Subcutaneous abdominal adipose tissue (tissue), 5 donors: ENCODE measurements around the gene RNASE7.

ENCODE experiments used
- H3K27ac ChIP-seq: one replicate; pipeline ENCODE4 v1.7.0; 2013; ENCODE audit warnings: low read depth, mild to moderate bottlenecking, inconsistent platforms, low read length, moderate library complexity
- H3K27me3 ChIP-seq, 5 donors: one replicate each; pipeline ENCODE4 v1.7.0; 2013; ENCODE audit warnings: low read length in 5 of 5, inconsistent platforms in 1 of 5; ENCODE audit not compliant: control insufficient read depth in 5 of 5, insufficient read depth in 4 of 5
- H3K36me3 ChIP-seq, 5 donors: one replicate each; pipeline ENCODE4 v1.7.0; 2013; ENCODE audit warnings: low read length in 5 of 5; ENCODE audit not compliant: control insufficient read depth in 5 of 5, insufficient read depth in 5 of 5
- H3K4me1 ChIP-seq, 5 donors: one replicate each; pipeline ENCODE4 v1.7.0; 2013; ENCODE audit warnings: low read length in 5 of 5, mild to moderate bottlenecking in 3 of 5, moderate library complexity in 1 of 5; ENCODE audit not compliant: control insufficient read depth in 5 of 5, insufficient read depth in 5 of 5
- H3K4me3 ChIP-seq, 5 donors: one replicate each; pipeline ENCODE4 v1.7.0; 2013; ENCODE audit warnings: low read length in 5 of 5, low read depth in 1 of 5
- H3K9ac ChIP-seq, 5 donors: one replicate each; pipeline ENCODE4 v1.7.0; 2013; ENCODE audit warnings: low read length in 5 of 5, mild to moderate bottlenecking in 4 of 5, moderate library complexity in 3 of 5
- H3K9me3 ChIP-seq, 5 donors: one replicate each; pipeline ENCODE4 v1.7.0; 2013; ENCODE audit warnings: low read length in 5 of 5; ENCODE audit not compliant: control insufficient read depth in 5 of 5
- donor health status: healthy.
- donor health status: healthy.
- donor health status: healthy.
- donor health status: healthy.
- donor health status: healthy.

The RNASE7 gene

DNA sequence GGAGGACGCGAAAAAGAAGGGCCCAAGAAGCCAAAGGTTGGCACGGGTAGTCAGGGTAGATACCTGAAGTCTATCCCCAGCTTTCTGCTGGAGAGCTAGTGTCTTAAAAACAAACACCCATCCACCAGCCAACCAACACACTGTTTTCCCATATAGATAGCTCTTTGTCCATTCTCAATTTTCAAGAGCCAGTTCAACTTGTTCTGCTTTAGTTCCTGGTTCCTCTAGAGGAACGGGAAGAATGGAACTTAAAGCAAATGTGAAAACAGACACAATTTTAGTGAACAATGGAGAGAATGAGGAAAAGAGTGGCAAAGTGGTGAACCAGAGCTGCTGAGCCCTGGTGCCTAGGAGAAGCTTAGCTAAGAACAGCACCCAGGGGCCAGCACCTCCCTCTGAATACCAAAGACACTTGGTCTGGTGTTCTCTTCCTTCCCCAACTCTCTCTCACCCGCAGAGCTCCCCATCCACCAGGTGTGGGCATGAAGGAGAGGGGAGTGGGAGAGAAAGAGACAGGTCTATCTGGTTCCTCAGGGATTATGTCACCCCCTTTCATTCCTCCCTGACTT, 21.1 kb upstream of the RNASE7 start:
- no peak overlapping the region for H3K27ac ChIP-seq
- H3K27me3 ChIP-seq, result no peaks in the 10 kb centered on the region
- H3K36me3 ChIP-seq, result peaks cover 5 to 60% (median 53%) of the 10 kb centered on the region in 5 donors
- no peak overlapping the region for H3K4me3 ChIP-seq
- peaks cover 3 to 34% (median 31%) of the 10 kb centered on the region in 5 donors for H3K4me1 ChIP-seq
- no peaks in the 10 kb centered on the region for H3K9me3 ChIP-seq
- H3K9ac ChIP-seq, result no peak overlapping the region

- no peak overlapping the region for H3K27ac ChIP-seq
- H3K27me3 ChIP-seq, result no peaks in the 10 kb centered on the region
- H3K36me3 ChIP-seq, result peaks cover 3 to 45% (median 40%) of the 10 kb centered on the region in 5 donors
- no peaks in the 10 kb centered on the region for H3K9me3 ChIP-seq
- peaks cover 3 to 42% (median 33%) of the 10 kb centered on the region in 5 donors for H3K4me1 ChIP-seq
- H3K4me3 ChIP-seq, result peak overlapping the region in 4 of 5 donors; percentile 75 to 87 (median 82)
- H3K9ac ChIP-seq, result peak overlapping the region in 2 of 5 donors; percentile 41 to 84
Measured at GRCh38 chr14:21022686-21023085, 19.5 kb upstream of the RNASE7 start.

DNA sequence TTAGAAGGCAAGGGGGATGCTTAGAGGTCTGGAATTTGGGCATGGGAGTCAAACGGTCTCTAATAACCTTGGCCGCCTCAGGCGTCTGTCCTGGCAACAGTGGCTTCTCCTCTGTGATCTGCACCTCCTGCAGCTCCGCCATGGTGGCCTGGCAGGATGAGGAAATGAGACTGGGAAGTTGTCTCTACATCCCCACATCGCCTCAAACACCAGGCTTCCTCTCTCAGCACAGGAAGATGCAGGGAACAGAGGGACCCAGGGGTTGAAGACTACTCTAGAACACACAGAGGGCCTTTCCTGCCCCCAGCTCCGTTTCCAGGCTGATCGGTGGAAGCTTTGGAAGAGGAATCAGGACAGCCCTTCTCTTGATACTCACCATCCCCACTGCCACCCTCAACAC, 19.0 kb upstream of the RNASE7 start:
- Histone ChIP-seq H3K9ac (peak overlapping the region in 2 of 5 donors; percentile 77 to 84), H3K27ac (peak overlapping the region; percentile 65), H3K27me3 (no peaks in the 10 kb centered on the region), H3K4me3 (peak overlapping the region in 4 of 5 donors; percentile 75 to 87 (median 82)), H3K36me3 (peaks cover 3 to 40% (median 35%) of the 10 kb centered on the region in 5 donors), H3K9me3 (no peaks in the 10 kb centered on the region), H3K4me1 (peaks cover 3 to 42% (median 33%) of the 10 kb centered on the region in 5 donors)

GRCh38 chr14:21023817-21024584, 18.2 kb upstream of the RNASE7 start:
- Histone ChIP-seq H3K27me3 (no peaks in the 10 kb centered on the region), H3K27ac (peak overlapping the region; percentile 65), H3K36me3 (peaks cover under 1 to 32% (median 27%) of the 10 kb centered on the region in 5 donors), H3K9me3 (no peaks in the 10 kb centered on the region), H3K4me1 (peaks cover 3 to 42% (median 33%) of the 10 kb centered on the region in 5 donors), H3K9ac (peak overlapping the region; percentile 66 to 84 (median 71)), H3K4me3 (peak overlapping the region; percentile 75 to 87 (median 82))

DNA sequence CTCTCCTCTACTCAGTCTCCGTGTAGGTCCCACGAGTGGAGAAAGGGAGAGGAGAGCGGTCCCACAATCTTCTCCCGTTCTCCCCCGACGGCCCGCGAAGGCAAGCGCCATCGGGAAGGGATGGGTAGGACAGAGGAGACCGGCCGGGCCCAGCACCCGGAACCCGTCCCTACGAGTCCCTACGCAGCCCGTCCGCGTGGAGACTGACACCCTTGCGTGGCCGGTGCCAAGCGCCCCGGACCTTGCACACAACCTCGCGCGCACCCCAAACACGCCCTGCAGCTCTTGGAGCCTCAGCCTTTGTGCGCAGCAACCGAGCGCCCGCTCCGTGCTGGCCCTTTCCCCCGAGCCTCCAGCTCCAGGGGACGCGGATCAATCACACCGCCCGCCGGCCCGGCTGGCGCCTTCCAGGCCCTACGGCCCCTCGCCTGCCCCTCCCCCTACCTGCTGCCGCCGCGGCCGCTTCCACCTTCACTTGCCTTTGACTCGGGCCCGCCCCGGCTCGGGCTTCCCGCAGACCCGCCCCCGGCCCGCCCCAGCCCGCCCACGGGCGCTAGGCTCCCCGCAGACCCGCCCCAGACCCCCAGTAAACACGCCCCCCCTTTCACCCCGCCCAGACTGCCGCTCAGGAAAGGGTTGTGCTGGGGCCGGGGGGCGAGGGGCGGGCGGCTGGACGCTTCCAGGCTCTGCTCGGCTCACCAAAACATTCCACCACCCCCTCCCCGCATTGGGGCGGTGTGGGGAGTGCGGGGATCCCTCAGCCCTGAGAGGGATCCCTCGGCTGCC, 17.4 kb upstream of the RNASE7 start, which contains the start of gene NDRG2:
TSS of gene NDRG2 (minus strand) at position 477 of the 786 bp plus-strand sequence. CDS start 1,746 bp downstream, outside the sequence.
- peaks cover 3 to 42% (median 33%) of the 10 kb centered on the region in 5 donors for H3K4me1 ChIP-seq
- H3K4me3 ChIP-seq, result peak within 1 kb of the TSS; percentile 77 to 87 (median 82)
- no peaks in the 10 kb centered on the region for H3K9me3 ChIP-seq
- H3K27me3 ChIP-seq, result no peaks in the 10 kb centered on the region
- peak within 1 kb of the TSS; percentile 65 for H3K27ac ChIP-seq
- H3K36me3 ChIP-seq, result peaks cover 0 to 24% (median 19%) of the 10 kb centered on the region in 5 donors
- H3K9ac ChIP-seq, result peak within 1 kb of the TSS; percentile 66 to 84 (median 71)

DNA sequence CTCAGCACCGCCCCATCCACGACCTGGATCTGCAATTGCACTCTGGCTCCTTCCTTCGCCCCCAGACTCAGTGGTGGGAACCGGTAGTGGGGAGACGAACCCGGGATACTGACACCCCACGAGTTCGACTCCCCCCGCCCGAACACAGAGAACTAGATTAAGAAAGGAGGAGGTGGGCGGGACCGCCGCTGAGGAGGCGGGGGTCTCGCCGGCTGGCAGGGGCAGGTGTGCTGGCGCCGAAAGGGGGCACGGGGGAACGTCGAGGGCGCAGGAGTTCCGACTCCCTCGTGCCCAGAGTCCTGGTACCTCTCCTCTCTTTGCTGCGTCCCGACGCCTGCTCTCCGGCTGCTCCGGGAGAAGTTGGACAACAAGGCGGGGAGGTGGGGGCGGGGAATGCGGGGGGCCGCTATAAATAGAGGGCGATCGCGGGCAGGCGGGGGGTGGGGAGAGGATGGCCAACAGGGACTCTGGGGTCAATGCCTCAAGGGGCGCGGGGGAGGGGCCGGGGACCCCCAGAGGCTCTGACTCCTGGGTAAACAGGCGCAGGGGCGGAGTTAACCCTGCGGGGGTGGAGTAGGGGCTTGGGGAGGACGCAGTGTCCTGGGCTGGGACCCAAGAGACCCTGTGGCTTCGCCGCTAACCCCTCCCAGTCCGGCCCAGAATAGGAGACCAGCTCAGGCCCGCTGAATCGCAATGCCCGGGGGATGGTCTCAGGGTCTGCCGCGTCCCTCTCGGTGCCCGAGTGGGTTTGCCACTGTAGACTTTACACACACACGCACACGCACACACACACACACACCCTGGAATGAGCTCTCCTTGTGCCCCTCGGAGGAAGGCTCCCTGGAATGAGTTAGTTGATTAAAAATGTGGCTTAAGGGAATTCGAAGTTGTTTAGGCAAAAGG, 16.5 kb upstream of the RNASE7 start:
- Histone ChIP-seq H3K27me3 (no peaks in the 10 kb centered on the region), H3K9me3 (no peaks in the 10 kb centered on the region), H3K9ac (peak overlapping the region in 3 of 5 donors; percentile 33 to 65 (median 43)), H3K27ac (peak overlapping the region; percentile 62), H3K4me3 (peak overlapping the region; percentile 61 to 84 (median 77)), H3K4me1 (peaks cover 3 to 42% (median 33%) of the 10 kb centered on the region in 5 donors), H3K36me3 (peaks cover 0 to 18% (median 14%) of the 10 kb centered on the region in 5 donors)

- H3K36me3 ChIP-seq, result peaks cover 0 to 10% (median 6%) of the 10 kb centered on the region in 5 donors
- peak overlapping the region; percentile 35 for H3K27ac ChIP-seq
- H3K4me1 ChIP-seq, result peaks cover 3 to 42% (median 33%) of the 10 kb centered on the region in 5 donors
- H3K9ac ChIP-seq, result peak overlapping the region in 1 of 5 donors; percentile 48
- H3K9me3 ChIP-seq, result no peaks in the 10 kb centered on the region
- H3K27me3 ChIP-seq, result no peaks in the 10 kb centered on the region
- H3K4me3 ChIP-seq, result peak overlapping the region in 1 of 5 donors; percentile 25
Measured at GRCh38 chr14:21026274-21026987, 15.7 kb upstream of the RNASE7 start.

DNA sequence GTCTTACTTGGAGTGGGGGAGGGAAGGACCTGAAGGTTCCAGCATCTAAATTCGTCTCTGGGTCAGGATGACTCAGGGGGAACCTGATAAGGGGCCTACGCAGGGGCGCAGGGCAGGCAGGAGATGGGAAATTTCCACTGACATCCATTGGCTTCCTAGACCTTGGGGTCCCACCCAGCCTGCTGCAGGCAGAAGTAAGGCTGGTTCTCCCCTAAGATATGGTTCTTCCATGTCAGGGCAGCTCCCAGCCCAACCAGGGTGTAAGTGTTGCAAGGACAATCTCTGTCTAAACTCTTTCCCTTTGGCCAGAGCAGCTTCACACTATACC, 15.2 kb upstream of the RNASE7 start:
- Histone ChIP-seq H3K9ac (no peak overlapping the region), H3K4me1 (peaks cover 3 to 42% (median 33%) of the 10 kb centered on the region in 5 donors), H3K27ac (peak overlapping the region; percentile 35), H3K4me3 (no peak overlapping the region), H3K27me3 (no peaks in the 10 kb centered on the region), H3K36me3 (peaks cover 0 to 5% (median under 1%) of the 10 kb centered on the region in 5 donors), H3K9me3 (no peaks in the 10 kb centered on the region)
